Astrocyte (in vitro differentiated cells and primary cell): Measurements from ENCODE around the gene RPS6KL1. TPM values are rescaled to one million over a fixed set of nuclear protein-coding genes. Genes with fewer than 3 reads are reported as not detected.

ENCODE experiments used
- DNase-seq: peaks from one replicate; pipeline ENCODE4 v3.0.0-alpha.2; 2010; ENCODE audit warnings: low read depth
- FAIRE-seq: peaks from 2 replicates; lab custom pipeline; 2011; peaks lifted over from hg19 to GRCh38; lab: Jason Lieb, UNC
- H2AFZ ChIP-seq: 2 replicates; pipeline ENCODE4 v1.6.0; 2012; ENCODE audit warnings: low read depth, low read length, inconsistent platforms
- H3K27ac ChIP-seq: 2 replicates; pipeline ENCODE4 v1.5.1; 2011; ENCODE audit warnings: low read depth, low read length, inconsistent platforms
- H3K27me3 ChIP-seq: 2 replicates; pipeline ENCODE4 v1.6.0; 2011; ENCODE audit warnings: low read length, inconsistent platforms; ENCODE audit not compliant: insufficient read depth
- H3K36me3 ChIP-seq: 2 replicates; pipeline ENCODE4 v1.5.1; 2011; ENCODE audit warnings: low read length, inconsistent platforms; ENCODE audit not compliant: insufficient read depth
- H3K4me1 ChIP-seq: 2 replicates; pipeline ENCODE4 v1.5.1; 2011; ENCODE audit warnings: low read length, inconsistent platforms; ENCODE audit not compliant: insufficient read depth
- H3K4me2 ChIP-seq: 2 replicates; pipeline ENCODE4 v1.6.0; 2012; ENCODE audit warnings: low read length, inconsistent platforms
- H3K4me3 ChIP-seq: 2 replicates; pipeline ENCODE4 v1.5.1; 2011; ENCODE audit warnings: low read depth, mild to moderate bottlenecking, low read length, inconsistent platforms; ENCODE audit not compliant: insufficient read depth
- H3K79me2 ChIP-seq: 2 replicates; pipeline ENCODE4 v1.6.0; 2012; ENCODE audit warnings: mild to moderate bottlenecking, low read length, inconsistent platforms; ENCODE audit not compliant: insufficient read depth
- H3K9ac ChIP-seq: 2 replicates; pipeline ENCODE4 v1.6.0; 2012; ENCODE audit warnings: mild to moderate bottlenecking, low read length, inconsistent platforms
- H3K9me3 ChIP-seq: 2 replicates; pipeline ENCODE4 v1.5.1; 2012; ENCODE audit warnings: low read depth, mild to moderate bottlenecking, low read length, inconsistent platforms; ENCODE audit not compliant: insufficient read depth
- H4K20me1 ChIP-seq: 2 replicates; pipeline ENCODE4 v1.6.0; 2012; ENCODE audit warnings: low read length, inconsistent platforms; ENCODE audit not compliant: insufficient read depth
- H3K27ac Mint-ChIP-seq: one replicate; pipeline ENCODE4 v1.8.0; 2021; ENCODE audit warnings: mild to moderate bottlenecking, mixed read lengths; ENCODE audit not compliant: unreplicated experiment
- H3K27me3 Mint-ChIP-seq: one replicate; pipeline ENCODE4 v1.8.0; 2021; ENCODE audit warnings: low read depth, mixed read lengths; ENCODE audit not compliant: unreplicated experiment
- H3K36me3 Mint-ChIP-seq: one replicate; pipeline ENCODE4 v1.8.0; 2021; ENCODE audit warnings: low read depth, mixed read lengths; ENCODE audit not compliant: unreplicated experiment
- H3K4me1 Mint-ChIP-seq: one replicate; pipeline ENCODE4 v1.8.0; 2021; ENCODE audit warnings: low read depth, mixed read lengths; ENCODE audit not compliant: unreplicated experiment
- H3K4me3 Mint-ChIP-seq: one replicate; pipeline ENCODE4 v1.8.0; 2021; ENCODE audit warnings: mild to moderate bottlenecking, moderate library complexity, mixed read lengths; ENCODE audit not compliant: unreplicated experiment
- H3K9me3 Mint-ChIP-seq: one replicate; pipeline ENCODE4 v1.8.0; 2021; ENCODE audit warnings: mild to moderate bottlenecking, mixed read lengths; ENCODE audit not compliant: unreplicated experiment
- CTCF ChIP-seq: IDR thresholded peaks from 2 replicates; pipeline ENCODE4 v1.5.1; 2011; ENCODE audit warnings: low read depth, mild to moderate bottlenecking, inconsistent platforms, low read length, moderate library complexity; ENCODE audit not compliant: insufficient read depth
- EZH2 ChIP-seq: IDR thresholded peaks from 2 replicates; pipeline ENCODE4 v1.6.1; 2012; ENCODE audit warnings: mild to moderate bottlenecking, low read length, inconsistent platforms; ENCODE audit not compliant: insufficient read depth
- total RNA-seq: library from RNA; stranded (reverse); gene quantifications from 2 replicates; pipeline ENCODE4 v1.2.1, GENCODE V29; 2021

RPS6KL1 gene
- total RNA-seq, 1 donor from 2014 or later, result 1.7 TPM

GRCh38 chr14:74910556-74910955, 12.5 kb downstream of the RPS6KL1 start:
- H3K9ac ChIP-seq, result no peak overlapping the region
- TF ChIP-seq EZH2, result no peak
- no peak for TF ChIP-seq CTCF
- no peak overlapping the region for H3K4me2 ChIP-seq
- H3K27me3 ChIP-seq, result no peaks in the 10 kb centered on the region
- no peaks in the 10 kb centered on the region for H3K36me3 ChIP-seq
- H3K27ac Mint-ChIP-seq, result peak overlapping the region; percentile 34
- DNase-seq, result no peak
- H3K36me3 Mint-ChIP-seq, result no peaks in the 10 kb centered on the region
- no peaks in the 10 kb centered on the region for H3K27me3 Mint-ChIP-seq
- no peaks in the 10 kb centered on the region for H3K9me3 ChIP-seq
- FAIRE-seq, result no peak
- H3K4me3 Mint-ChIP-seq, result no peak overlapping the region
- no peaks in the 10 kb centered on the region for H3K9me3 Mint-ChIP-seq
- no peak overlapping the region for H3K27ac ChIP-seq
- no peaks in the 10 kb centered on the region for H3K79me2 ChIP-seq
- no peak overlapping the region for H3K4me3 ChIP-seq
- no peaks in the 10 kb centered on the region for H3K4me1 ChIP-seq
- H4K20me1 ChIP-seq, result peaks cover 4% of the 10 kb centered on the region
- no peak overlapping the region for H2AFZ ChIP-seq
- peaks cover 5% of the 10 kb centered on the region for H3K4me1 Mint-ChIP-seq

GRCh38 chr14:74909911-74910310, 13.1 kb downstream of the RPS6KL1 start:
- H3K27me3 ChIP-seq, result no peaks in the 10 kb centered on the region
- no peak for DNase-seq
- H3K9me3 Mint-ChIP-seq, result no peaks in the 10 kb centered on the region
- no peaks in the 10 kb centered on the region for H3K79me2 ChIP-seq
- no peaks in the 10 kb centered on the region for H3K36me3 Mint-ChIP-seq
- no peak overlapping the region for H2AFZ ChIP-seq
- H3K27me3 Mint-ChIP-seq, result no peaks in the 10 kb centered on the region
- H3K9ac ChIP-seq, result no peak overlapping the region
- no peak overlapping the region for H3K4me2 ChIP-seq
- FAIRE-seq, result no peak
- no peak overlapping the region for H3K4me3 ChIP-seq
- peak overlapping the region; percentile 34 for H3K27ac Mint-ChIP-seq
- TF ChIP-seq EZH2 (no peak), CTCF (no peak)
- no peaks in the 10 kb centered on the region for H3K9me3 ChIP-seq
- no peaks in the 10 kb centered on the region for H3K4me1 ChIP-seq
- H3K36me3 ChIP-seq, result no peaks in the 10 kb centered on the region
- H3K4me1 Mint-ChIP-seq, result peaks cover 5% of the 10 kb centered on the region
- no peak overlapping the region for H3K27ac ChIP-seq
- H3K4me3 Mint-ChIP-seq, result no peak overlapping the region
- H4K20me1 ChIP-seq, result peaks cover 4% of the 10 kb centered on the region

- Histone ChIP-seq H3K4me1 (no peaks in the 10 kb centered on the region), H3K27me3 (no peaks in the 10 kb centered on the region), H3K36me3 (no peaks in the 10 kb centered on the region), H3K27ac (no peak overlapping the region), H3K4me2 (no peak overlapping the region), H3K4me3 (no peak overlapping the region), H3K79me2 (no peaks in the 10 kb centered on the region), H3K9me3 (no peaks in the 10 kb centered on the region), H3K9ac (no peak overlapping the region), H2AFZ (no peak overlapping the region), H4K20me1 (peaks cover 7% of the 10 kb centered on the region)
- H3K4me1 Mint-ChIP-seq, result peaks cover 5% of the 10 kb centered on the region
- H3K36me3 Mint-ChIP-seq, result peaks cover 3% of the 10 kb centered on the region
- DNase-seq (no peak), FAIRE-seq (no peak)
- H3K4me3 Mint-ChIP-seq, result no peak overlapping the region
- H3K27me3 Mint-ChIP-seq, result no peaks in the 10 kb centered on the region
- no peaks in the 10 kb centered on the region for H3K9me3 Mint-ChIP-seq
- no peak overlapping the region for H3K27ac Mint-ChIP-seq
- TF ChIP-seq CTCF (no peak), EZH2 (no peak)
Measured at GRCh38 chr14:74909501-74909900, 13.6 kb downstream of the RPS6KL1 start.
